GM12878 (cell line): ENCODE results near the gene KATNB1. TPM values are rescaled to one million over a fixed set of nuclear protein-coding genes. Genes with fewer than 3 reads are reported as not detected.

Experiments used
- ATAC-seq: fragments of 200-7000 bp; cut with Tn5 transposase; 3 replicates; pipeline ENCODE4 v1.9.1; 2020; ENCODE audit warnings: mild to moderate bottlenecking, moderate library complexity
- BruUV-seq: library from RNA; stranded (reverse); fragments of 400-500 nt; replicated peaks from 2 replicates; lab custom pipeline; 2021; lab: Mats Ljungman, UMichigan
- CTCF ChIA-PET: fragments of 300-600 bp; sonication (Branson Sonifier 250); formaldehyde crosslinking; extraction: SDS; loops from one replicate; lab custom pipeline; 2021; ENCODE audit warnings: inconsistent platforms; lab: Yijun Ruan, JAX
- POLR2A ChIA-PET: fragments of 350-600 bp; formaldehyde crosslinking; extraction: SDS; loops from one replicate; lab custom pipeline; 2021; ENCODE audit warnings: inconsistent platforms; lab: Charles Lee
- RAD21 ChIA-PET: fragments of 300-600 bp; sonication (Branson Sonifier 250); formaldehyde crosslinking; loops from one replicate; lab custom pipeline; 2023; ENCODE audit warnings: antibody characterized with exemption; ENCODE audit not compliant: unreplicated experiment; lab: Charles Lee
- SMC1A ChIA-PET: fragments of 300-600 bp; sonication (Branson Sonifier 250); formaldehyde crosslinking; loops from one replicate; lab custom pipeline; 2023; ENCODE audit not compliant: unreplicated experiment, uncharacterized antibody; lab: Charles Lee
- DNase-seq: peaks from one replicate; pipeline ENCODE4 v3.0.0-alpha.2; 2011; ENCODE audit warnings: low read depth, low spot score
- FAIRE-seq: peaks from 3 replicates; lab custom pipeline; 2011; peaks lifted over from hg19 to GRCh38; lab: Jason Lieb, UNC
- H2AFZ ChIP-seq: 2 replicates; pipeline ENCODE4 v1.6.0; 2011; ENCODE audit warnings: low read depth, low read length, control low read depth; ENCODE audit not compliant: control insufficient read depth
- H3K27ac ChIP-seq: 2 replicates; pipeline ENCODE4 v1.5.1; 2011; ENCODE audit warnings: control low read depth; ENCODE audit not compliant: control insufficient read depth, insufficient read depth
- H3K27me3 ChIP-seq, 2 experiments: replicated peaks in 1 of 2; 2 replicates each; pipeline versions ENCODE4 v1.6.0 to v1.6.1; 2011; ENCODE audit warnings: low read length in 1 of 2; ENCODE audit not compliant: control insufficient read depth in 2 of 2, insufficient read depth in 2 of 2
- H3K36me3 ChIP-seq, 2 experiments: 2 replicates each; pipeline ENCODE4 v1.5.1; 2011; ENCODE audit warnings: low read length in 1 of 2; ENCODE audit not compliant: control insufficient read depth in 2 of 2, insufficient read depth in 2 of 2
- H3K4me1 ChIP-seq: 2 replicates; pipeline ENCODE4 v1.6.1; 2011; ENCODE audit warnings: mild to moderate bottlenecking, low read length, moderate library complexity, mixed read lengths; ENCODE audit not compliant: control insufficient read depth, insufficient read depth
- H3K4me2 ChIP-seq: 2 replicates; pipeline ENCODE4 v1.6.0; 2011; ENCODE audit warnings: control low read depth; ENCODE audit not compliant: control insufficient read depth, insufficient read depth
- H3K4me3 ChIP-seq: fragments of 200-600 bp; sonication (generic); 2 replicates; pipeline ENCODE4 v1.5.1; 2016
- H3K79me2 ChIP-seq: 2 replicates; pipeline ENCODE4 v1.6.0; 2011; ENCODE audit warnings: low read length; ENCODE audit not compliant: control insufficient read depth, insufficient read depth
- H3K9ac ChIP-seq: 2 replicates; pipeline ENCODE4 v1.8.0; 2011; ENCODE audit warnings: low read length, control low read depth, mixed read lengths; ENCODE audit not compliant: control insufficient read depth, insufficient read depth
- H3K9me3 ChIP-seq: replicated peaks from 3 replicates; pipeline ENCODE4 v1.5.1; 2011; ENCODE audit warnings: mild to moderate bottlenecking, low read length; ENCODE audit not compliant: control insufficient read depth, insufficient read depth
- H4K20me1 ChIP-seq: 2 replicates; pipeline ENCODE4 v1.6.0; 2011; ENCODE audit not compliant: control insufficient read depth, insufficient read depth
- BMI1 ChIP-seq: fragments of 450-650 bp; IDR thresholded peaks from 2 replicates; pipeline ENCODE4 v1.6.1; 2016; ENCODE audit warnings: mild to moderate bottlenecking, moderate library complexity, borderline replicate concordance
- EZH2 ChIP-seq: IDR thresholded peaks from 2 replicates; pipeline ENCODE4 v1.6.1; 2012; ENCODE audit warnings: low read depth, mild to moderate bottlenecking, control low read depth, inconsistent platforms, low read length, borderline replicate concordance; ENCODE audit not compliant: control insufficient read depth
- FOXK2 ChIP-seq: fragments of 450-650 bp; IDR thresholded peaks from 2 replicates; pipeline ENCODE4 v1.6.1; 2017; ENCODE audit warnings: mild to moderate bottlenecking, moderate library complexity
- FOXM1 ChIP-seq: IDR thresholded peaks from 2 replicates; pipeline ENCODE4 v1.6.1; 2012; ENCODE audit warnings: low read depth, mild to moderate bottlenecking, inconsistent platforms, low read length, moderate library complexity
- KLF5 ChIP-seq: fragments of 450-650 bp; IDR thresholded peaks from 2 replicates; pipeline ENCODE4 v1.6.1; 2014; ENCODE audit warnings: mild to moderate bottlenecking; ENCODE audit not compliant: partially characterized antibody
- MEF2A ChIP-seq: IDR thresholded peaks from 2 replicates; pipeline ENCODE4 v1.6.1; 2011; ENCODE audit warnings: low read depth, mild to moderate bottlenecking, low read length, moderate library complexity; ENCODE audit not compliant: insufficient read depth
- NR2C2 ChIP-seq: IDR thresholded peaks from 2 replicates; pipeline ENCODE4 v1.6.1; 2011; ENCODE audit warnings: borderline replicate concordance, low read depth; ENCODE audit not compliant: control insufficient read depth, insufficient read length
- TCF12 ChIP-seq: IDR thresholded peaks from 2 replicates; pipeline ENCODE4 v1.6.1; 2011; ENCODE audit warnings: low read depth, mild to moderate bottlenecking, low read length
- WGBS: methylation state at CpG from one replicate; pipeline ENCODE4 v1.1.6; 2016; ENCODE audit warnings: low lambda C conversion rate; ENCODE audit not compliant: insufficient replicate concordance, insufficient coverage; ENCODE audit errors: missing lambda C conversion rate; 5-methylcytosine and 5-hydroxymethylcytosine counted together
- in situ Hi-C: fragments of 300-500 bp; cut with MboI; formaldehyde crosslinking; loops from 9 replicates; pipeline ENCODE4 v1.14.3; 2018; ENCODE audit warnings: mixed read lengths
- intact Hi-C: fragments of 100-400 bp; cut with micrococcal nuclease; formaldehyde crosslinking; loops from one replicate; pipeline ENCODE4 v1.14.2; 2022; ENCODE audit not compliant: unreplicated experiment
- polyA plus RNA-seq, 11 experiments: library from polyadenylated mRNA; depleted of rRNA in 4 of 11; unstranded in 6 of 11; stranded (reverse) in 5 of 11; fragments of >200 nt; fragmentation: Nextera tagmentation in 4 of 11; fragmentation: Illumina TruSeq in 1 of 11; extraction: Ambion mirVana in 4 of 11; extraction: Trizol in 1 of 11; gene quantifications; 1 replicate in 1 of 11; 2 replicates in 10 of 11; pipeline versions ENCODE4 v1.2.1 to v1.2.3, GENCODE V29; 2011 to 2016; ENCODE audit warnings: inconsistent platforms in 2 of 11, missing spikeins in 2 of 11, low read depth in 1 of 11
- total RNA-seq, 4 experiments: library from RNA; depleted of rRNA in 3 of 4; stranded (reverse); fragments of >200 nt in 3 of 4; fragmentation: Illumina TruSeq in 1 of 4; extraction: Trizol in 1 of 4; gene quantifications; 2 replicates each; pipeline versions ENCODE4 v1.2.1 to v1.2.3, GENCODE V29; 2013 to 2021
- TF ChIP-seq, protein P1 (sequence below): IDR thresholded peaks from 2 replicates; pipeline ENCODE4 v1.6.1; 2012; ENCODE audit warnings: low read depth, low read length, improper control_type of control experiment
- TF ChIP-seq, protein P2 (sequence below): fragments of 450-650 bp; formaldehyde crosslinking; IDR thresholded peaks from 2 replicates; pipeline ENCODE4 v1.4.0; 2022; ENCODE audit warnings: mild to moderate bottlenecking, moderate library complexity
- TF ChIP-seq, protein P3 (sequence below): fragments of 450-650 bp; IDR thresholded peaks from 2 replicates; pipeline ENCODE4 v1.6.1; 2018; ENCODE audit warnings: mild to moderate bottlenecking, low read depth, moderate library complexity; ENCODE audit not compliant: partially characterized antibody
- TF ChIP-seq, protein P4 (sequence below): IDR thresholded peaks from 2 replicates; pipeline ENCODE4 v1.6.1; 2011; ENCODE audit warnings: borderline replicate concordance, low read depth, mild to moderate bottlenecking, moderate library complexity, low read length; ENCODE audit not compliant: insufficient read depth, poor library complexity, severe bottlenecking

The KATNB1 gene
- total and polyA plus RNA-seq, 10 of the 15 experiments (the other 5 are each of a cell fraction or from before 2014, with no cell fraction given): 0.71 to 46.5 (median 19.5) TPM

DNA sequence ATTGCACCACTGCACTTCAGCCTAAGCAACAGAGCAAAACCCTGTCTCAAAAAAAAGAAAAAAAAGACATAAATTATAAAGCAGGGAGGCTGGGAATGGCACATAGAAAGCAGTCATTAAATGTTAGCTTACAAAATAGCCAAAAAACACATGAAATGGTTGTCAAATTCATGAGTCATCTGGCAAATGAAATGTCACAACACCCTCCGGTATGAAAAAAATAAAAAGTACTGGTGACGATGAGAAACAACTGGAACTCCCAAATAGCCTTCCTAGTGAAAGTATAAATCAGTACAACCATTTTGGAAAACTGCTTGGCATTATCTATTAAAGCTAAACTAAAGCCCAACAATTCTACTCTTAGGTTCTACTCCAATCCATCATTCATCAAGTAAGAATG is 3.5 kb upstream of the KATNB1 start:
- CTCF ChIA-PET: no interaction called here
- Histone ChIP-seq H2AFZ (no peak overlapping the region), H3K9me3 (peaks cover 4% of the 10 kb centered on the region; the same call in 2 of the 3 replicates), H3K4me3 (no peak overlapping the region), H3K9ac (no peak overlapping the region), H3K79me2 (peaks cover 9% of the 10 kb centered on the region), H4K20me1 (no peaks in the 10 kb centered on the region), H3K4me2 (no peak overlapping the region), H3K27ac (no peak overlapping the region), H3K36me3 (no peaks in the 10 kb centered on the region), H3K4me1 (peaks cover 10% of the 10 kb centered on the region), H3K27me3 (no peaks in the 10 kb centered on the region)
- intact Hi-C loops (no loop called here), in situ Hi-C loops (no loop called here)
- 98% methylated on average over 2 of the region's 2 CpGs for WGBS
- ATAC-seq: no peak
- no peak for DNase-seq
- POLR2A ChIA-PET: interaction anchor here (1.0 kb wide), 1 partner anchor 19 kb away, joined by 4 read pairs; no protein-coding TSS in a partner anchor
- SMC1A ChIA-PET: no interaction called here
- RAD21 ChIA-PET: no interaction called here
- BruUV-seq: no TSS peak
- FAIRE-seq: no peak
- TF ChIP-seq, protein P1, sequence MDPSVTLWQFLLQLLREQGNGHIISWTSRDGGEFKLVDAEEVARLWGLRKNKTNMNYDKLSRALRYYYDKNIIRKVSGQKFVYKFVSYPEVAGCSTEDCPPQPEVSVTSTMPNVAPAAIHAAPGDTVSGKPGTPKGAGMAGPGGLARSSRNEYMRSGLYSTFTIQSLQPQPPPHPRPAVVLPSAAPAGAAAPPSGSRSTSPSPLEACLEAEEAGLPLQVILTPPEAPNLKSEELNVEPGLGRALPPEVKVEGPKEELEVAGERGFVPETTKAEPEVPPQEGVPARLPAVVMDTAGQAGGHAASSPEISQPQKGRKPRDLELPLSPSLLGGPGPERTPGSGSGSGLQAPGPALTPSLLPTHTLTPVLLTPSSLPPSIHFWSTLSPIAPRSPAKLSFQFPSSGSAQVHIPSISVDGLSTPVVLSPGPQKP: no peak
- TF ChIP-seq MEF2A (no peak), NR2C2 (no peak), TCF12 (no peak), FOXM1 (no peak), EZH2 (no peak), KLF5 (no peak), FOXK2 (no peak), BMI1 (no peak)
- TF ChIP-seq, protein P2, sequence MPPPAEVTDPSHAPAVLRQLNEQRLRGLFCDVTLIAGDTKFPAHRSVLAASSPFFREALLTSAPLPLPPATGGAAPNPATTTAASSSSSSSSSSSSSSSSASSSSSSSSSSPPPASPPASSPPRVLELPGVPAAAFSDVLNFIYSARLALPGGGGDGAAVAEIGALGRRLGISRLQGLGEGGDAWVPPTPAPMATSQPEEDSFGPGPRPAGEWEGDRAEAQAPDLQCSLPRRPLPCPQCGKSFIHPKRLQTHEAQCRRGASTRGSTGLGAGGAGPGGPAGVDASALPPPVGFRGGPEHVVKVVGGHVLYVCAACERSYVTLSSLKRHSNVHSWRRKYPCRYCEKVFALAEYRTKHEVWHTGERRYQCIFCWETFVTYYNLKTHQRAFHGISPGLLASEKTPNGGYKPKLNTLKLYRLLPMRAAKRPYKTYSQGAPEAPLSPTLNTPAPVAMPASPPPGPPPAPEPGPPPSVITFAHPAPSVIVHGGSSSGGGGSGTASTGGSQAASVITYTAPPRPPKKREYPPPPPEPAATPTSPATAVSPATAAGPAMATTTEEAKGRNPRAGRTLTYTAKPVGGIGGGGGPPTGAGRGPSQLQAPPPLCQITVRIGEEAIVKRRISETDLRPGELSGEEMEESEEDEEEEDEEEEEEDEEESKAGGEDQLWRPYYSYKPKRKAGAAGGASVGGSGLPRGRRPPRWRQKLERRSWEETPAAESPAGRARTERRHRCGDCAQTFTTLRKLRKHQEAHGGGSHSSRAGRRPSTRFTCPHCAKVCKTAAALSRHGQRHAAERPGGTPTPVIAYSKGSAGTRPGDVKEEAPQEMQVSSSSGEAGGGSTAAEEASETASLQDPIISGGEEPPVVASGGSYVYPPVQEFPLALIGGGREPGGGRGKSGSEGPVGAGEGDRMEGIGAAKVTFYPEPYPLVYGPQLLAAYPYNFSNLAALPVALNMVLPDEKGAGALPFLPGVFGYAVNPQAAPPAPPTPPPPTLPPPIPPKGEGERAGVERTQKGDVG (CRISPR knock-in tag): no peak
- TF ChIP-seq, protein P3, sequence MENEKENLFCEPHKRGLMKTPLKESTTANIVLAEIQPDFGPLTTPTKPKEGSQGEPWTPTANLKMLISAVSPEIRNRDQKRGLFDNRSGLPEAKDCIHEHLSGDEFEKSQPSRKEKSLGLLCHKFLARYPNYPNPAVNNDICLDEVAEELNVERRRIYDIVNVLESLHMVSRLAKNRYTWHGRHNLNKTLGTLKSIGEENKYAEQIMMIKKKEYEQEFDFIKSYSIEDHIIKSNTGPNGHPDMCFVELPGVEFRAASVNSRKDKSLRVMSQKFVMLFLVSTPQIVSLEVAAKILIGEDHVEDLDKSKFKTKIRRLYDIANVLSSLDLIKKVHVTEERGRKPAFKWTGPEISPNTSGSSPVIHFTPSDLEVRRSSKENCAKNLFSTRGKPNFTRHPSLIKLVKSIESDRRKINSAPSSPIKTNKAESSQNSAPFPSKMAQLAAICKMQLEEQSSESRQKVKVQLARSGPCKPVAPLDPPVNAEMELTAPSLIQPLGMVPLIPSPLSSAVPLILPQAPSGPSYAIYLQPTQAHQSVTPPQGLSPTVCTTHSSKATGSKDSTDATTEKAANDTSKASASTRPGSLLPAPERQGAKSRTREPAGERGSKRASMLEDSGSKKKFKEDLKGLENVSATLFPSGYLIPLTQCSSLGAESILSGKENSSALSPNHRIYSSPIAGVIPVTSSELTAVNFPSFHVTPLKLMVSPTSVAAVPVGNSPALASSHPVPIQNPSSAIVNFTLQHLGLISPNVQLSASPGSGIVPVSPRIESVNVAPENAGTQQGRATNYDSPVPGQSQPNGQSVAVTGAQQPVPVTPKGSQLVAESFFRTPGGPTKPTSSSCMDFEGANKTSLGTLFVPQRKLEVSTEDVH: no peak
- TF ChIP-seq, protein P4, sequence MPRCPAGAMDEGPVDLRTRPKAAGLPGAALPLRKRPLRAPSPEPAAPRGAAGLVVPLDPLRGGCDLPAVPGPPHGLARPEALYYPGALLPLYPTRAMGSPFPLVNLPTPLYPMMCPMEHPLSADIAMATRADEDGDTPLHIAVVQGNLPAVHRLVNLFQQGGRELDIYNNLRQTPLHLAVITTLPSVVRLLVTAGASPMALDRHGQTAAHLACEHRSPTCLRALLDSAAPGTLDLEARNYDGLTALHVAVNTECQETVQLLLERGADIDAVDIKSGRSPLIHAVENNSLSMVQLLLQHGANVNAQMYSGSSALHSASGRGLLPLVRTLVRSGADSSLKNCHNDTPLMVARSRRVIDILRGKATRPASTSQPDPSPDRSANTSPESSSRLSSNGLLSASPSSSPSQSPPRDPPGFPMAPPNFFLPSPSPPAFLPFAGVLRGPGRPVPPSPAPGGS: no peak
